ENCODE results near the gene GNPAT. TPM values are rescaled to one million over a fixed set of nuclear protein-coding genes. Genes with fewer than 3 reads are reported as not detected.

GNPAT gene
- total and polyA plus RNA-seq, 4 donors: 14.7 to 32.0 (median 22.7) TPM

- no peak for DNase-seq (ENCODE audit: low spot score)
- 95% methylated on average over 3 of the region's 3 CpGs for WGBS
Observed at GRCh38 chr1:231252336-231252735, 11.3 kb downstream of the GNPAT start.

GRCh38 chr1:231260351-231260750 lies 19.3 kb downstream of the GNPAT start:
- no peaks in the 10 kb centered on the region for H3K27me3 ChIP-seq (ENCODE audit: control insufficient read depth in 4 of 4, insufficient read depth in 4 of 4, low read length in 3 of 4)
- no peak for DNase-seq (ENCODE audit: low spot score)
- H3K9me3 ChIP-seq (ENCODE audit: control insufficient read depth in 4 of 4, low read length in 3 of 4): peaks cover 17 to 28% (median 18%) of the 10 kb centered on the region in 4 donors
- H3K9ac ChIP-seq (ENCODE audit: low read depth in 1 of 2, low read length in 2 of 2): no peak overlapping the region
- peaks cover 12 to 81% (median 68%) of the 10 kb centered on the region in 4 donors for H3K36me3 ChIP-seq (ENCODE audit: control insufficient read depth in 4 of 4, insufficient read depth in 3 of 4, low read depth in 1 of 4, low read length in 3 of 4)
- TF ChIP-seq YY1 (IDR thresholded peaks at IDR 0.05) (no peak), SP1 (IDR thresholded peaks at IDR 0.05) (no peak), FOXA2 (IDR thresholded peaks at IDR 0.05) (no peak), EGR1 (IDR thresholded peaks at IDR 0.05; ENCODE audit: low read depth in 2 of 2) (no peak), HNF4G (IDR thresholded peaks at IDR 0.05) (no peak), REST (IDR thresholded peaks at IDR 0.05) (no peak), MAX (IDR thresholded peaks at IDR 0.05) (no peak), ATF3 (IDR thresholded peaks at IDR 0.05) (no peak), RAD21 (IDR thresholded peaks at IDR 0.05) (no peak), TAF1 (conservative IDR thresholded peaks at IDR 0.05) (no peak), GABPA (IDR thresholded peaks at IDR 0.05 in 1 of 2, conservative IDR thresholded peaks at IDR 0.05 in 1 of 2) (no peak), JUND (IDR thresholded peaks at IDR 0.05) (no peak), CTCF (IDR thresholded peaks at IDR 0.05; ENCODE audit: low read depth, low read length, missing input control) (no peak), HNF4A (conservative IDR thresholded peaks at IDR 0.05) (no peak)
- no peak overlapping the region for H3K27ac ChIP-seq (ENCODE audit: low read depth in 1 of 2, low read length in 2 of 2)
- H3K4me3 ChIP-seq (ENCODE audit: low read depth in 1 of 3, low read length in 3 of 3): no peak overlapping the region
- WGBS: 96% methylated on average over 4 of the region's 4 CpGs
- H3K4me1 ChIP-seq (ENCODE audit: control insufficient read depth in 4 of 4, insufficient read depth in 4 of 4, low read length in 3 of 4): no peaks in the 10 kb centered on the region

More at GRCh38 chr1:231252336-231252735, 11.3 kb downstream of the GNPAT start:
- Histone ChIP-seq H3K9me3 (ENCODE audit: control insufficient read depth in 4 of 4, low read length in 3 of 4) (peaks cover 4 to 8% (median 5%) of the 10 kb centered on the region in 4 donors), H3K27me3 (ENCODE audit: control insufficient read depth in 4 of 4, insufficient read depth in 4 of 4, low read length in 3 of 4) (no peaks in the 10 kb centered on the region), H3K4me3 (ENCODE audit: low read depth in 1 of 3, low read length in 3 of 3) (no peak overlapping the region), H3K36me3 (ENCODE audit: control insufficient read depth in 4 of 4, insufficient read depth in 3 of 4, low read depth in 1 of 4, low read length in 3 of 4) (peaks cover 10 to 49% (median 39%) of the 10 kb centered on the region in 4 donors), H3K27ac (ENCODE audit: low read depth in 1 of 2, low read length in 2 of 2) (no peak overlapping the region), H3K9ac (ENCODE audit: low read depth in 1 of 2, low read length in 2 of 2) (no peak overlapping the region), H3K4me1 (ENCODE audit: control insufficient read depth in 4 of 4, insufficient read depth in 4 of 4, low read length in 3 of 4) (no peaks in the 10 kb centered on the region)
- TF ChIP-seq RXRA (IDR thresholded peaks at IDR 0.05) (no peak), TAF1 (conservative IDR thresholded peaks at IDR 0.05) (no peak), EGR1 (IDR thresholded peaks at IDR 0.05; ENCODE audit: low read depth in 2 of 2) (no peak), GABPA (IDR thresholded peaks at IDR 0.05 in 1 of 2, conservative IDR thresholded peaks at IDR 0.05 in 1 of 2) (no peak), REST (IDR thresholded peaks at IDR 0.05) (no peak), FOXA1 (IDR thresholded peaks at IDR 0.05) (no peak)
